Progenitor cell of endocrine pancreas (in vitro differentiated cells): ENCODE results near the gene SYPL1. TPM values are rescaled to one million over a fixed set of nuclear protein-coding genes. Genes with fewer than 3 reads are reported as not detected.

Experiments used
- DNase-seq: peaks from one replicate; pipeline ENCODE4 v3.0.0; 2021; ENCODE audit warnings: low spot score; ENCODE audit not compliant: unreplicated experiment
- H3K27ac Mint-ChIP-seq: 2 replicates; pipeline ENCODE4 v1.8.0; 2021; ENCODE audit warnings: mild to moderate bottlenecking, moderate library complexity, mixed read lengths
- H3K27me3 Mint-ChIP-seq: 2 replicates; pipeline ENCODE4 v1.8.0; 2021; ENCODE audit warnings: mixed read lengths
- H3K36me3 Mint-ChIP-seq: 2 replicates; pipeline ENCODE4 v1.8.0; 2022; ENCODE audit warnings: mixed read lengths; ENCODE audit not compliant: insufficient read depth
- H3K4me1 Mint-ChIP-seq: 2 replicates; pipeline ENCODE4 v1.8.0; 2021; ENCODE audit warnings: low read depth, mixed read lengths
- H3K4me3 Mint-ChIP-seq: 2 replicates; pipeline ENCODE4 v1.8.0; 2021; ENCODE audit warnings: low read depth, mild to moderate bottlenecking, moderate library complexity, mixed read lengths
- H3K9me3 Mint-ChIP-seq: 2 replicates; pipeline ENCODE4 v1.8.0; 2021; ENCODE audit warnings: low read depth, mixed read lengths
- CTCF ChIP-seq: fragments of 200-600 bp; sonication (generic); IDR thresholded peaks from one replicate; pipeline ENCODE4 v1.5.0; 2021; ENCODE audit warnings: antibody characterized with exemption, mild to moderate bottlenecking; ENCODE audit not compliant: unreplicated experiment
- long read RNA-seq: library from polyadenylated mRNA; unstranded; transcript quantifications from one replicate; pipeline ENCODE4 v2.0.0, GENCODE V29; 2020
- total RNA-seq: library from RNA; stranded (reverse); gene quantifications from 2 replicates; pipeline ENCODE4 v1.2.1, GENCODE V29; 2021

SYPL1 gene
- 52.8 and 60.3 TPM in 2 replicates for total RNA-seq
- long read RNA-seq, transcript SYPL1-201 (6 exons, 2,127 nt), result minor isoform, 5 of 810 reads
- long read RNA-seq, transcript SYPL1-202 (5 exons, 2,151 nt), result major isoform, 780 of 810 reads
- long read RNA-seq, partial matches to known transcripts, result 7 of 810 reads
- long read RNA-seq, other reads (novel, unspliced or antisense), result 16 of 810 reads

GRCh38 chr7:106112118-106112971 lies at the start of gene SYPL1:
SYPL1 (minus strand) TSS chr7:106112312; CDS start chr7:106112208, 104 bp downstream.
- peak; percentile 85 for DNase-seq
- Mint-ChIP-seq H3K4me1 (peaks cover 28% of the 10 kb centered on the region), H3K36me3 (peaks cover 2% of the 10 kb centered on the region), H3K27me3 (no peaks in the 10 kb centered on the region), H3K9me3 (no peaks in the 10 kb centered on the region), H3K4me3 (peak within 1 kb of the TSS; percentile 85), H3K27ac (peak within 1 kb of the TSS; percentile 98)
- no peak for TF ChIP-seq CTCF

GRCh38 chr7:106155027-106155426 lies 42.9 kb upstream of the SYPL1 start:
- no peak for TF ChIP-seq CTCF

GRCh38 chr7:106153891-106154449 lies 41.9 kb upstream of the SYPL1 start:
- no peak overlapping the region for H3K27ac Mint-ChIP-seq
- peak; percentile 96 for TF ChIP-seq CTCF

More at GRCh38 chr7:106155027-106155426, 42.9 kb upstream of the SYPL1 start:
- peaks cover 8% of the 10 kb centered on the region for H3K4me1 Mint-ChIP-seq
- no peak overlapping the region for H3K27ac Mint-ChIP-seq
- peaks cover 30% of the 10 kb centered on the region for H3K27me3 Mint-ChIP-seq
- DNase-seq, result no peak
- H3K9me3 Mint-ChIP-seq, result peaks cover 18% of the 10 kb centered on the region
- H3K36me3 Mint-ChIP-seq, result no peaks in the 10 kb centered on the region
- no peak overlapping the region for H3K4me3 Mint-ChIP-seq

GRCh38 chr7:106152313-106152665 lies 40.2 kb upstream of the SYPL1 start:
- no peak overlapping the region for H3K27ac Mint-ChIP-seq
- peaks cover 8% of the 10 kb centered on the region for H3K4me1 Mint-ChIP-seq
- H3K4me3 Mint-ChIP-seq, result no peak overlapping the region
- DNase-seq, result no peak
- no peaks in the 10 kb centered on the region for H3K36me3 Mint-ChIP-seq
- TF ChIP-seq CTCF, result no peak
- peaks cover 23% of the 10 kb centered on the region for H3K27me3 Mint-ChIP-seq
- peaks cover 3% of the 10 kb centered on the region for H3K9me3 Mint-ChIP-seq

More at GRCh38 chr7:106153891-106154449, 41.9 kb upstream of the SYPL1 start:
- Mint-ChIP-seq H3K4me1 (peaks cover 8% of the 10 kb centered on the region), H3K9me3 (peaks cover 8% of the 10 kb centered on the region), H3K36me3 (no peaks in the 10 kb centered on the region), H3K27me3 (peaks cover 27% of the 10 kb centered on the region), H3K4me3 (no peak overlapping the region)
- peak; percentile 74 for DNase-seq
